NCI-H2196 treated with DMSO at 0.1 percent for 48 hours (cell line): Measurements from ENCODE around the gene PHF5A.
"Not testable (repeated sequence)": the region's sequence is repeated elsewhere in the genome, so short reads cannot be mapped to it uniquely, and the experiment has no call there.

Experiments used
- DNase-seq: peaks from one replicate; lab custom pipeline; 2025; ENCODE audit not compliant: unreplicated experiment; lab: John Stamatoyannopoulos, UW

The PHF5A gene

GRCh38 chr22:41488076-41488475, 19.6 kb upstream of the PHF5A start:
- DNase-seq = no peak

- no peak for DNase-seq
Observed at GRCh38 chr22:41487037-41487935, 18.8 kb upstream of the PHF5A start.

DNA sequence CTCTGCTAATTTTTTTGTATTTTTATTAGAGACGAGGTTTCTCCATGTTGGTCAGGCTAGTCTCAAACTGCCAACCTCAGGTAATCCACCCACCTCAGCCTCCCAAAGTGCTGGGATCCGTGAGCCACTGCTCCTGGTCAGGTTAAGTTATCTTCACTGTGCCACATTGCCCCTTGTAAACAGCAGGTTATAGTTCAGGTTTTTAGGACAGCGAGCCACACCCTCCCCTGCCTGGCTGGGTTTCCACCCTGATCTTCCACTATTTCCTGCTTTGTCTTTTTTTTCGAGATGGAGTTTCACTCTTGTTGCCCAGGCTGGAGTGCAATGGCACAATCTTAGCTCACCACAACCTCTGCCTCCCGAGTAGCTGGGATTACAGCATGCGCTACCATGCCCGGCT, 16.5 kb upstream of the PHF5A start:
- DNase-seq = no peak

- DNase-seq = no peak
Observed at GRCh38 chr22:41482319-41482935, 13.9 kb upstream of the PHF5A start.

DNA sequence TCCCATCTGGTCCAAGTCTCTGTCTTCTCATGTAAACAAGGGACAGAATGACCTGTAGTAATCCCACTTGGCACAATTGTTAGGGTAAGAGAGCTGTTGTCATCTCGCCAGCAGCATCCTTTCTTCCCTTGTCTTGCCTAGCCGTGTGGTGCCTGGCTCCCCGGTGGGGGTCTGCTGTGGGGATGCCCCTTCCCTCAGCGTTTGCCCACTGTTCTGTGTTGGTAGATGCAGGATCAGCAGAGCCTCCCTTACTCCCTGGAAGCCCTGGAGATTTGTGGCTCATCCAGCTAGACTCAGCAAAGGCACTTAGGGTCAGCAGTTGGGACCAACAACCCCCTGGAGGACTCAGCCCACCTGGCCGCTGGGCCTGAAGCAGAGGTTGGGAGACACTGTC, 13.4 kb upstream of the PHF5A start:
- DNase-seq = no peak

DNA sequence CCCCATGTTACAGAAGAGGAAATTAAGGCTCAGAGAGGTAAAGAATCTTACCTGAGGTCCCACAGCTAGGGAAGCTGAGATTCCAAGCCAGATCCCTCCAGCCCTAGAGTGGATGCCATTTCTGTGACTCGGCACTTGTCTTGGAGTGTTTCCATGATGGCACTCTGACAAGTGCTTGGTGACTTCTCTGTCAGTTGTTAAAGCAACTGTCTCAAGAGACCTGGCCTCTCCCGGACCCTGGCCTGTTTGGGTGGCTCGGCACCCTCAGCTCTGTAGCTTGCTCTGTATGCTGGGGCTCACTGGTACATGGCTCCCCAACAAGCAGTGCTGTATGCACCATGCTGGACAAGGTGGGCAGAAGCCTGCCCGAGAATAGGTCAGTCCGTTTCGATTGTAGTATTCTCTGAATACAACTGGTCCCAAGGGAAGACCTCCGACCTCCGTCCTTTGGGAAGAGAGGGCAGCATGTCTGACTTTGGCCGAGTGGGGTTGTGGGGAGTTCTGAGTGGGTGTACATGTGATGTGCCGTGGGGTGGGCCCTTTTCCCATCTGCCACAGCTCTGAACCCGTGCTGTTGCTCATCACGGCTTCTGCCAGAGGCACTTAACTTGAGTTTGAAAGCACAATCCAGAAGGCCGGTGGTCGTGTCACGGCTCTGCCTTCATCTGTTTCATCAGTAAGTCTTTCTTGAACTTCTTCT, 12.8 kb upstream of the PHF5A start:
- no peak for DNase-seq

DNA sequence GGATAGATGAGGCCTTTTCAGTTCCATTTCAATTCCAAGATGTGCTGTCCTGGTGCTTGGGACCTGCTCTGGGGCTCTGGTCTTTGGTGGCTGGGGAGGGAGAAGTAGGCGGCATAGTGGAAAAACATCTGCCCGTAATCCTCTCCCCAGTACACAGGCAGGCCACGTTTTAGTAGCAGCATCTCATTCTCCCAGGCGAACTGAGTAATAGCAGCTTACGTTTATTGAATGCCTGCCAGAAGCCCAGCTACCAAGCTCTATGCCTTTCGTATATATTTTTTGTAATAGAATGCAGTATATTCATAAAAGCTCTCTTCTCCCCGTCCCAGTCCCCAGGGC, 11.9 kb upstream of the PHF5A start:
- DNase-seq = no peak

DNA sequence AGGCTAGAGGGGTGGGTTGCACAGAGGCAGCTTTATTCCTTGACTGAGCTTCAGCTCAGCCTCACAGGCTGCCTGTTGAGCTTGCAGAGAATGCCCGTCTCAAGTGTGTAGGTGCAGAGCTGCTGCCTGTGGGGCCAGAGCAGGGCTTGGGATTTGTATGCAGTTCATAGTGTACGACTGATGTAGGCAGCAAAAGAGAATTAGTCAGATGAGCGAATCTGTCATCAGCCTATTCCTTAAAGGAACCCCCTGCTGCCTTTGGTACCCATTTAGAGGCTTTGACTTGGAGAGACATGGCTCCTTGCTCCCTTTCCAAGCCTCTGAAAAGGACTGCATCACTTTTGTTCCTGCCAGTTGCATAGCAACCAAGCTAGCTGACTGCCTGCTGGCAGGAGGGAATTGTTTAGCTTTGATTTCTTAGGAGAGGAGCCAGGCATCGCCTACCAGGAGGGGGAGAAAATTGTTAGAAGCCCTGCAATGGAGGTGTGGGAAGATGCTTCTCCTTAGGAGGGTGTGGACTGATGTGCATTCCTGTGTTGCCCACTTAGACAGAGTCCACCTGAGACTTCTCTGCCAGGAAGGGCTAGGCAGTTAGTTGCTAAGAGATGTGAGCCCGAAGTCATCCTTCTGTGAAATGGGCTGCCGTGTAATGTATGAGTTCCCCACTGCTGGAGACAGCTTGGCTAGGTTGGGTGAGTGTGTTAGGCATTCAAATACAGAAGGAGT, 11.3 kb upstream of the PHF5A start:
- no peak for DNase-seq

DNA sequence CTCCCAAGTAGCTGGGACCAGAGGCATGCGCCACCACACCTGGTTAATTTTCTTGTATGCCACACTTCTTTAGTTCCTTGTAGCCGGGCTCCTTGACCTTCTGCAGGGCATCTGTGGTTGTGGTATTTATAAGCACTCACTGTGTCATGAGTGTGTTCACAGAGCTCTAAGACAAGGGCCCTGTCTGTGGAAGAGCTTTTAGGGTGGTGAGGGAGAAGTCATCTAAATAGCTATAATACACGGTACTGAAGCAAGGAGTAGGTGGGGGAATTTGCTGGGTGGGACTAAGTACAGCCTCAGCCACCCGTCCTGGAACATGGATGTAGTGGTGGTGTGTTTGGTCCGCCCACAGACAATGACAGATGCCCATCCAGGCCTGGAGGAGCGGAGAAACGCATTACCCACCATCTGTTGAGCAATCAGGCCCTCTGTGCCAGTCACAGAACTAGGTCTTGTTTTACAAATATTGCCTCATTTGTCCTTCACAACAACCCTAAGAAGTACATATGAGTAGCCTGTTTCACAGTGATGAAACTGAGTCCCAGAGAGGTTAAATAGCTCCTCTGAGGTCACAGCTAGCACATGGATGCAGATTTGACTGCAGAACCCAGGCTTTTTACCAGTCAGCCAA, 10.5 kb upstream of the PHF5A start:
- no peak for DNase-seq

DNA sequence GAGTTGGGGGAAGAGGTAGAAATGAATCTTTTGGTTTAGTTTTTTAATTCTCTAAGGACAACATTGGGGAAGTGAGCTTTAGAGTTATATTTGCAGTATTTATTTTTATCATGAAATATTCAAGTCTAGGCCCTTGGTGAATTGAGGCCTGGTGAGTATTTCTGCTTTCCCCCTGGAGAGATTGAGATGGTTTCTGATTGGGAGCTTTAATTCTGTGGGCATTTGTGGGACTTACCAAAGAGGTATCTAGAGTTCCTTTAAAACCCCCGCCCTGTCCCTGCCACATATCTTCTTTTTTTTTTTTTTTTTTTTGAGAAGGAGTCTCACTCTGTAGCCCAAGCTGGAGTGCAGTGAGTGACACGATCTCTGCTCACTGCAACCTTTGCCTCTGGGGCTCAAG, 10.0 kb upstream of the PHF5A start:
- DNase-seq = no peak

- DNase-seq = no peak
Observed at GRCh38 chr22:41474872-41475451, 6.5 kb upstream of the PHF5A start.

- DNase-seq = no peak
Observed at GRCh38 chr22:41471568-41471967, 3.1 kb upstream of the PHF5A start.

DNA sequence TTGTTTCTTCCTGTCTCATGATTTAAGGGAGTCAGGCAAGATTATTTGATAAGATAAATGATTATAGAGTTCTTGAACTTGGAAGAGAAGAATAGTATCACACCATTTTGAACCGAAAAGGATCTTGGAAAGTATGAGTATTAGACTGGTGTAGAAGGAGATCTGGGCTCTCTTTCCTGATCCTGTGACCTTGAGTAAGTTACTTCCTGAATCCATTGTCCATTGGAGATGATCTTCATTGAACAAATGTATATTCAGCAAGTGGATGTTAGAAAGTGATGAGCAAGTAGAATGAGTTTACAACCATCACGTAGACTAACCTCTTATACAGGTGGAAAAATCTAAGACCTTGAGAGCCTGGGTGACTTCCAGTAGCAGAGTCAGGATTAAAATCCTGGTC, 2.4 kb upstream of the PHF5A start:
- no peak for DNase-seq

GRCh38 chr22:41469218-41469851, 843 bp upstream of the PHF5A start:
- no peak for DNase-seq

DNA sequence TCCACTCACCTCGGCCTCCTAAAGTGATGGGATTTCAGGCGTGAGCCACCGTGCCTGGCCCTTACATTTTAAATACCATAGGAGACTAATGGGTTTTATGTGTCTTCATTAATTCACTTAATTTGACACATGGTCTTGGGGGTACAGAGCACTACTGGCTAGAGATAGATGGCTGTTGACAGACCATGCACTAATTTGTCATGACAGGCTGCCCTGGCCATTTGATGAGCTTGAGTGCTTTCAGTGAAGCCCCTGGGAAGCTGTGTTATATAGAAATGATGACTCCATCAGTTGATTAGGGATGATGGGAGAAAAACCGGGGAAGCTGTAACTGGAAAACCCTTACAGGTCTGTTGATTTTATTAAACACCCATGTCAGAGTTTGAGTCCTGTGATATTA, 6.6 kb downstream of the PHF5A start:
- DNase-seq = no peak

DNA sequence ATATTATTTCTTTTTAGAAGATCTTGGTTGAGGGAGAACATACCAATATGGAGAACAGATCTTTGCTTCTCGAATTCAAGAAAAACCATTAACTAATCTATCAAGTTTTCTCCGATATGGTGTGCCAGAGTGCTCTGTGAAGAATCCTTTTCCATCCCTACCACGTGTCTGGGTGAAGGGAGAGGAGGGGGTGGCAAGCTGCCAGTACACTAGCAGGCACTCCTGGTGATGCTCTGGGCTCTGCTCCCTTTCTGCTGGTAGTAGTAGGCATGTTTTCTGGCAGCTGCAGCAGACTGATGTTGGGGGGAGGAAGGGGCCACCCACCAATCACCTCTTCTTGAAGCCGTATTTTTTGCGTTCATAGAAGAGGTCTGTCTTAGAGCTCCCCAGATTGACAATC, 8.4 kb downstream of the PHF5A start:
- DNase-seq = not testable (repeated sequence)

- DNase-seq = no peak
Observed at GRCh38 chr22:41459431-41459830, 9.1 kb downstream of the PHF5A start.

GRCh38 chr22:41458161-41458728, 10.2 kb downstream of the PHF5A start:
- no peak for DNase-seq

- DNase-seq = peak; percentile 97
Observed at GRCh38 chr22:41448189-41448808, 20.2 kb downstream of the PHF5A start.
